ENCODE measurements around the gene XRN2. TPM values are rescaled to one million over a fixed set of nuclear protein-coding genes. Genes with fewer than 3 reads are reported as not detected.
"Not testable (repeated sequence)": the region's sequence is repeated elsewhere in the genome, so short reads cannot be mapped to it uniquely, and the experiment has no call there.

Gene XRN2
- total RNA-seq, 1 donor from 2014 or later, result 87.7 TPM

GRCh38 chr20:21361266-21361665, 58.1 kb downstream of the XRN2 start:
- no peaks in the 10 kb centered on the region for H3K9me3 Mint-ChIP-seq
- no peaks in the 10 kb centered on the region for H3K27me3 Mint-ChIP-seq (ENCODE audit: low read depth)
- no peak overlapping the region for H3K4me3 Mint-ChIP-seq (ENCODE audit: low read depth)
- intact Hi-C loops (cut with micrococcal nuclease), result loop anchor here (5.0 kb wide), 2 partner anchors 34 to 59 kb away; partner anchors contain the start of gene XRN2
- H3K27ac Mint-ChIP-seq, result peak overlapping the region; percentile 46
- peaks cover 21% of the 10 kb centered on the region for H3K4me1 Mint-ChIP-seq (ENCODE audit: low read depth)
- H3K36me3 Mint-ChIP-seq (ENCODE audit: low read depth), result peaks cover 68% of the 10 kb centered on the region
- no peak for DNase-seq (ENCODE audit: low spot score)

DNA sequence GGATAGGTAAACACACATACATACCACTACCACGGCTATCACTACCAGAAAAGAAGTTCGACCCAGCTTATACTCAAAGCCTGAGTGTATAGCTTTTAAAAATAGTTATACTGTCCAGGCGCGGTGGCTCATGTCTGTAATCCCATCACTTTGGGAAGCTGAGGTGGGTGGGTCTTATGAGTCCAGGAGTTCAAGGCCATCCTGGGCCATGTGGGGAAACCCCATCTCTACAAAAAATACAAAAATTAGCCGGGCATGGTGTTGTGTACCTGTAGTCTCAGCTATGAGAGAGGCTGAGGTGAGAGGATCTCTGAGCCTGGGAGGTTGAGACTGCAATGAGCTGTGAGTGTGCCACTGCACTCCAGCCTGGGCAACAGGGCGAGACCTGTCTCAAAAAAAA, 61.3 kb downstream of the XRN2 start:
- no peaks in the 10 kb centered on the region for H3K9me3 Mint-ChIP-seq
- intact Hi-C loops (cut with micrococcal nuclease), result loop anchor here (5.0 kb wide), 2 partner anchors 37 to 62 kb away; partner anchors contain the start of gene XRN2
- H3K4me1 Mint-ChIP-seq (ENCODE audit: low read depth), result peaks cover 21% of the 10 kb centered on the region
- DNase-seq (ENCODE audit: low spot score), result no peak
- no peak overlapping the region for H3K4me3 Mint-ChIP-seq (ENCODE audit: low read depth)
- H3K27ac Mint-ChIP-seq, result no peak overlapping the region
- H3K27me3 Mint-ChIP-seq (ENCODE audit: low read depth), result no peaks in the 10 kb centered on the region
- peaks cover 72% of the 10 kb centered on the region for H3K36me3 Mint-ChIP-seq (ENCODE audit: low read depth)

DNA sequence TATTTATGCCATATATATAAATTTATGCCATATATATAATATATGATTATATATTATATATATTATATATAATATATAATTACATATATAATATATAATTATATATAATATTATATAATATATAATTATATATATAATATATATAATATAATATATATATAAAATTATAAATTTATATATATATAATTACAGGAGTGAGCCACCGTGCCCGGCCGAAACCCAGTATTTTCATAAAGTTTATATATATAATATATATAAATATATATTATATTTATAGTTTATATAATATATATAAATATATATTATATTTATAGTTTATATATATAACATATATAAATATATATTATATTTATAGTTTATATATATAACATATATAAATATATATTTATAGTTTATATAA, 62.6 kb downstream of the XRN2 start:
- Mint-ChIP-seq H3K27me3 (ENCODE audit: low read depth) (no peaks in the 10 kb centered on the region), H3K36me3 (ENCODE audit: low read depth) (peaks cover 65% of the 10 kb centered on the region), H3K27ac (no peak overlapping the region), H3K9me3 (no peaks in the 10 kb centered on the region), H3K4me3 (ENCODE audit: low read depth) (no peak overlapping the region), H3K4me1 (ENCODE audit: low read depth) (peaks cover 10% of the 10 kb centered on the region)
- intact Hi-C loops (cut with micrococcal nuclease), result no loop called here
- no peak for DNase-seq (ENCODE audit: low spot score)

DNA sequence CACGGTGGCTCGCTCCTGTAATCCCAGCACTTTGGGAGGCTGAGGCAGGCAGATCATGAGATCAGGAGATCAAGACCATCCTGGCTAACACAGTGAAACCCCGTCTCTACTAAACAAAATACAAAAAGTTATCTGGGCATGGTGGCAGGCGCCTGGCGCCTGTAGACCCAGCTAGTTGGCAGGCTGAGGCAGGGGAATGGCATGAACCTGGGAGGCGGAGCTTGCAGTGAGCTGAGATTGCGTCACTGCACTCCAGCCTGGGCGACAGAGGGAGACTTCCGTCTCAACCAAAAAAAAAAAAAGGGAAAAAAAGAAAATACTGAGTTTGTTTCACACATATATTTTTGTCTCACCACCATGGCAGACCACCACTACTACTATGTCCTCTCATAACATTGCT, 63.1 kb downstream of the XRN2 start:
- peaks cover 63% of the 10 kb centered on the region for H3K36me3 Mint-ChIP-seq (ENCODE audit: low read depth)
- H3K9me3 Mint-ChIP-seq; DNase-seq (ENCODE audit: low spot score); intact Hi-C loops (cut with micrococcal nuclease); H3K4me3 Mint-ChIP-seq (ENCODE audit: low read depth); H3K27me3 Mint-ChIP-seq (ENCODE audit: low read depth); H3K27ac Mint-ChIP-seq; H3K4me1 Mint-ChIP-seq (ENCODE audit: low read depth): not testable (repeated sequence)

GRCh38 chr20:21368791-21369190, 65.7 kb downstream of the XRN2 start:
- Mint-ChIP-seq H3K36me3 (ENCODE audit: low read depth) (peaks cover 52% of the 10 kb centered on the region), H3K4me3 (ENCODE audit: low read depth) (no peak overlapping the region), H3K9me3 (no peaks in the 10 kb centered on the region), H3K4me1 (ENCODE audit: low read depth) (no peaks in the 10 kb centered on the region), H3K27ac (no peak overlapping the region), H3K27me3 (ENCODE audit: low read depth) (no peaks in the 10 kb centered on the region)
- no peak for DNase-seq (ENCODE audit: low spot score)
- intact Hi-C loops (cut with micrococcal nuclease), result no loop called here

- Mint-ChIP-seq H3K4me1 (ENCODE audit: low read depth) (no peaks in the 10 kb centered on the region), H3K4me3 (ENCODE audit: low read depth) (no peak overlapping the region), H3K9me3 (no peaks in the 10 kb centered on the region), H3K27me3 (ENCODE audit: low read depth) (no peaks in the 10 kb centered on the region), H3K27ac (no peak overlapping the region), H3K36me3 (ENCODE audit: low read depth) (peaks cover 55% of the 10 kb centered on the region)
- no peak for DNase-seq (ENCODE audit: low spot score)
- intact Hi-C loops (cut with micrococcal nuclease), result no loop called here
These were observed 68.1 kb downstream of the XRN2 start for GRCh38 chr20:21371193-21371592.

DNA sequence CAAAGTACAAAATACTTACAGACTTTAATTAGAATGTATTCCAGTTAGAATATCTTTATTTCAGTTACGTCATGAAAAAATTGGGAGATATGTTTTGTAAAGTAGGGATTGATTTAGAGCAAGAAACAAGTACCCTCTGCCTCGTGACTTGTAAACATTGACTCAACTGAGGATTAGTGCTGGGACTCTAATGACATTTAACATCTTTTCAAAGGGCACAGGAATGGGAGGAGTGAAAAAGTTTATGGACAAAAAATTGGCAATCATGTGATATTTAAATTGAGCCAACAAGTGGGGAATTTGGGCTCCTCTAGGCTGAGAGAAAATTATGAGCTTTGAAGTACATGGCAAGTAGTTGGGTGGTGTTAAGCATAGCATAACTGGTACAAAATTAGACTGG, 68.9 kb downstream of the XRN2 start:
- H3K9me3 Mint-ChIP-seq, result no peaks in the 10 kb centered on the region
- peaks cover 53% of the 10 kb centered on the region for H3K36me3 Mint-ChIP-seq (ENCODE audit: low read depth)

DNA sequence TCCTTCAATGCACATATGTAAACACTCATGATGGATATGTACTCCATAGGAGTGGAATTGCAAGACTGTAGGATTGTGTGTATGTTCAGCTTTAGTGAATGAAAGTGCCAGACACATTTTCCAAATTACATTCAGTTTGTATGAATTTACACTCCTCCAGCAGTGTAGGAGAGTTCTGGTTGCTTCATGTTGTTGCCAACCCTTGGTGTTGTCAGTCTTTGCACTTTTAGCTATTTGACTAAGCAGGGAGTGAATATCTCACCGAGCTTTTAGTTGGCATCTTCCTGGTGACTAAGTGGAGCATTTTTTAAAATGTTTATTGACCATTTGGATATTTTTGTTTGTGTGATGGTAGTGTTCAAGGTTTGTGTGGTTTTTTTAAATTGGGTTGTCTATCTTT, 70.3 kb downstream of the XRN2 start:
- intact Hi-C loops (cut with micrococcal nuclease), result no loop called here
- no peak overlapping the region for H3K27ac Mint-ChIP-seq
- DNase-seq (ENCODE audit: low spot score), result no peak
- H3K9me3 Mint-ChIP-seq, result no peaks in the 10 kb centered on the region
- H3K36me3 Mint-ChIP-seq (ENCODE audit: low read depth), result peaks cover 49% of the 10 kb centered on the region
- peaks cover 3% of the 10 kb centered on the region for H3K4me1 Mint-ChIP-seq (ENCODE audit: low read depth)
- no peak overlapping the region for H3K4me3 Mint-ChIP-seq (ENCODE audit: low read depth)
- H3K27me3 Mint-ChIP-seq (ENCODE audit: low read depth), result no peaks in the 10 kb centered on the region

More for the DNA sequence above, 68.9 kb downstream of the XRN2 start:
- H3K27me3 Mint-ChIP-seq (ENCODE audit: low read depth), result no peaks in the 10 kb centered on the region
- H3K27ac Mint-ChIP-seq, result no peak overlapping the region
- H3K4me3 Mint-ChIP-seq (ENCODE audit: low read depth), result no peak overlapping the region
- DNase-seq (ENCODE audit: low spot score), result no peak
- intact Hi-C loops (cut with micrococcal nuclease), result no loop called here
- no peaks in the 10 kb centered on the region for H3K4me1 Mint-ChIP-seq (ENCODE audit: low read depth)

DNA sequence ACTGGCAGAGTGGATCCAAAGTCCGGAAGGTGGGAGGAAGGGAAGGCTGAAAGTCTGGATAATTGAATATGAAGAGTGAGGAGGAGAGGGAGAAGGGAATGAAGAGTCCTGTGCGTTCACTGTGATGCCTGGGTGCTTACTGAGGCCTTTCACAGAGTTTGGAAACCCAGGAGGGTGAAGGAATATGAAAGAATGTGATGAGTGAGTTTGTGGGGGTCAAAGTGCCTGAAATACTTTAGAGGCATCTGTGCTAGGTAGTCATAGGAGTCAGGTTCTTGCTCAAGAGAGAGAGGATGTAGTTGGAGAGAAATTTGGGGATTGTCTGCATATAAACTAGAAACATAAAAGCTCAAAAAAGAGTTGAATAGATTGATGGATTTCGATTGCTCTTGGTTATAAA, 73.5 kb downstream of the XRN2 start:
- Mint-ChIP-seq H3K27ac (no peak overlapping the region), H3K36me3 (ENCODE audit: low read depth) (peaks cover 49% of the 10 kb centered on the region)

DNA sequence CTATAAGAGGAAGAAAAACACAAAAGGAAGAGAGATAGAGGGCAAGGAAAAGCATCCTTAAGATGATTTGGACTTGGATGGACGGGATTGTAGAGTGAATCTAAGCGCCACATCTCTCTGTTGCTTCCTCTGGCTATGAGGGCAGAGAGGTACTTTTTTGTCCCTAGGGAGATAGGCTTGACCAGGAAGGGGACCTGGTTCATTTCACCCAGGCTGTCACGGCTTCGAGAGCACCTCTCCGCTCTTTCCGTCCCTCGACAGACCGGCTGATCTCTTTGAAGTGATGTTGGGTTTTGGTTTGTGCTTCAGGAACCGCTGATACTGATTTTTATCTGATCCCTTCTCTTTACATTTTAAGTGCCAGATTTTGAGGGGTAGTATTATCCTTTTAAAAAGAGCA, 74.6 kb downstream of the XRN2 start:
- H3K27ac Mint-ChIP-seq, result no peak overlapping the region

More for the DNA sequence above, 73.5 kb downstream of the XRN2 start:
- Mint-ChIP-seq H3K4me3 (ENCODE audit: low read depth) (no peak overlapping the region), H3K4me1 (ENCODE audit: low read depth) (peaks cover 17% of the 10 kb centered on the region), H3K27me3 (ENCODE audit: low read depth) (no peaks in the 10 kb centered on the region), H3K9me3 (no peaks in the 10 kb centered on the region)
- DNase-seq (ENCODE audit: low spot score), result no peak
- intact Hi-C loops (cut with micrococcal nuclease), result no loop called here

GRCh38 chr20:21378259-21378658, 75.1 kb downstream of the XRN2 start:
- H3K9me3 Mint-ChIP-seq, result no peaks in the 10 kb centered on the region
- H3K27ac Mint-ChIP-seq, result no peak overlapping the region
- no peak overlapping the region for H3K4me3 Mint-ChIP-seq (ENCODE audit: low read depth)
- intact Hi-C loops (cut with micrococcal nuclease), result no loop called here
- DNase-seq (ENCODE audit: low spot score), result no peak
- H3K27me3 Mint-ChIP-seq (ENCODE audit: low read depth), result no peaks in the 10 kb centered on the region
- H3K36me3 Mint-ChIP-seq (ENCODE audit: low read depth), result peaks cover 53% of the 10 kb centered on the region
- peaks cover 17% of the 10 kb centered on the region for H3K4me1 Mint-ChIP-seq (ENCODE audit: low read depth)

More for the DNA sequence above, 74.6 kb downstream of the XRN2 start:
- Mint-ChIP-seq H3K4me3 (ENCODE audit: low read depth) (no peak overlapping the region), H3K4me1 (ENCODE audit: low read depth) (peaks cover 17% of the 10 kb centered on the region), H3K36me3 (ENCODE audit: low read depth) (peaks cover 51% of the 10 kb centered on the region), H3K27me3 (ENCODE audit: low read depth) (no peaks in the 10 kb centered on the region), H3K9me3 (no peaks in the 10 kb centered on the region)
- DNase-seq (ENCODE audit: low spot score), result no peak
- intact Hi-C loops (cut with micrococcal nuclease), result no loop called here

DNA sequence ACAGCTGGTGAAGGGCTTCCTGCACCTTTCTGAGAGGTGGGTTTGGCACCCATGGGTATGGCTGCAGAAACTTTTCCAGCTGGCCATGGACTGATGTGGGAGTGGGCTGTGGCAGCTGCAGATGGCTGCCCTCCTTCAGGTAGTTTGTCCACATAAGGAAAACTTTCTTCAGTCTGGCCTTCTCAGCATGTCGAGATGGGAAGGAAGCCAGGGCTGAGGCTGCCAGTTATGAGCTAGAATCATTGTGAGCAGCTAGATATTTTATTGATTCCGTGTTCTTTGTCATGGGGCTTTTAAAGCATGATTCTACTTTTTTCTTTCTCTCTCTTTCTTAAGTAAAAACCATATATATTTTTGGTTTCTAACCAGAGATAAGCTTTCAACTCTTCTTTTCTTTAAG, 77.6 kb downstream of the XRN2 start:
- DNase-seq (ENCODE audit: low spot score), result no peak
- H3K36me3 Mint-ChIP-seq (ENCODE audit: low read depth), result peaks cover 53% of the 10 kb centered on the region
- intact Hi-C loops (cut with micrococcal nuclease), result no loop called here
- no peaks in the 10 kb centered on the region for H3K27me3 Mint-ChIP-seq (ENCODE audit: low read depth)
- no peaks in the 10 kb centered on the region for H3K9me3 Mint-ChIP-seq
- H3K4me3 Mint-ChIP-seq (ENCODE audit: low read depth), result no peak overlapping the region
- no peak overlapping the region for H3K27ac Mint-ChIP-seq
- peaks cover 17% of the 10 kb centered on the region for H3K4me1 Mint-ChIP-seq (ENCODE audit: low read depth)

DNA sequence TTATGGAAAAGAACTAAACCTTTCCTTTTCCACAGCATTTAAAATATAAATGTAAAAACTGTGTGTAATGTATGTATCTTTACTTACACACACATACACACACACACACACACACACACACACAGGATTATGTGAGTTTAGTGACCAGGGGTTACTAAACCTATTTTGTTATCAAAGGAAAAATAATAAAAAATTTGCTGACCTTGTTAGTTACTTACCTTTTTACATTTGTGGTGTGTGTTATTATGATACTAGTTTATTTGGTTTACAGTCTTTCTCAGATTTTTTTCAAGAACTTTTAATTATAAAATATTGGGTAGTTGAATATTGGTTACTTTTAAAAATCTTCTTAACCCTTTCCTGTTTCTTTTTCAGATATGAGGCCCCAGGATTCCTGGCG, 78.5 kb downstream of the XRN2 start:
- Mint-ChIP-seq H3K4me1 (ENCODE audit: low read depth) (peaks cover 17% of the 10 kb centered on the region), H3K4me3 (ENCODE audit: low read depth) (no peak overlapping the region)
- intact Hi-C loops (cut with micrococcal nuclease), result no loop called here

GRCh38 chr20:21384308-21384892, 81.3 kb downstream of the XRN2 start:
- Mint-ChIP-seq H3K9me3 (no peaks in the 10 kb centered on the region), H3K4me1 (ENCODE audit: low read depth) (peaks cover 10% of the 10 kb centered on the region), H3K36me3 (ENCODE audit: low read depth) (peaks cover 58% of the 10 kb centered on the region), H3K4me3 (ENCODE audit: low read depth) (no peak overlapping the region), H3K27me3 (ENCODE audit: low read depth) (no peaks in the 10 kb centered on the region), H3K27ac (no peak overlapping the region)
- intact Hi-C loops (cut with micrococcal nuclease), result no loop called here
- DNase-seq (ENCODE audit: low spot score), result no peak

More for the DNA sequence above, 78.5 kb downstream of the XRN2 start:
- no peaks in the 10 kb centered on the region for H3K9me3 Mint-ChIP-seq
- no peak overlapping the region for H3K27ac Mint-ChIP-seq
- H3K27me3 Mint-ChIP-seq (ENCODE audit: low read depth), result no peaks in the 10 kb centered on the region
- H3K36me3 Mint-ChIP-seq (ENCODE audit: low read depth), result peaks cover 49% of the 10 kb centered on the region
- DNase-seq (ENCODE audit: low spot score), result no peak

Measured in activated T-helper 2 cell treated with anti-CD3 and anti-CD28 coated beads, Interferon-gamma antibody, Interleukin-2, Interleukin-4, amounts not matched to agents 10 μg/mL and 5 μg/mL and 100 μg/mL, durations not matched to agents 14 hours and 24 hours and 36 hours (primary cell).